ENCODE measurements around the gene CHCHD10. TPM values are rescaled to one million over a fixed set of nuclear protein-coding genes. Genes with fewer than 3 reads are reported as not detected.

The CHCHD10 gene
- total RNA-seq, result 2.0 TPM

- peak within 1 kb of the TSS; percentile 70 to 75 for H3K4me3 ChIP-seq
- peaks cover 7 to 26% of the 10 kb centered on the region in 2 donors for H3K4me1 ChIP-seq
- TF ChIP-seq CTCF (IDR thresholded peaks at IDR 0.05), result peak; percentile 77 to 84 (median 82)
Observed at GRCh38 chr22:23767673-23768548, at the start of gene CHCHD10. Gene CHCHD10, minus strand, starts transcription at chr22:23767972. Its CDS starts 98 bp downstream, at chr22:23767874.

GRCh38 chr22:23817146-23817545, 49.4 kb upstream of the CHCHD10 start:
- Histone ChIP-seq H3K4me1 (no peaks in the 10 kb centered on the region), H3K27me3 (no peaks in the 10 kb centered on the region), H3K4me3 (no peak overlapping the region), H3K36me3 (peaks cover 54 to 76% of the 10 kb centered on the region in 2 donors), H3K9me3 (no peaks in the 10 kb centered on the region), H3K27ac (no peak overlapping the region)
- intact Hi-C loops (cut with DNase I), result no loop called here
- TF ChIP-seq CTCF (IDR thresholded peaks at IDR 0.05), result no peak
- DNase-seq (ENCODE audit: low spot score in 2 of 2), result no peak

More at GRCh38 chr22:23767673-23768548, at the start of gene CHCHD10:
- DNase-seq (ENCODE audit: low spot score in 2 of 2), result peak; percentile 35 to 89
- intact Hi-C loops (cut with DNase I), result loop anchor here (1.0 to 2.0 kb wide), 2 partner anchors 17 to 71 kb away; partner anchors contain the start of genes DERL3 and ZNF70
- H3K27me3 ChIP-seq, result no peaks in the 10 kb centered on the region
- H3K27ac ChIP-seq, result peak within 1 kb of the TSS; percentile 71 to 74
- no peaks in the 10 kb centered on the region for H3K9me3 ChIP-seq
- no peaks in the 10 kb centered on the region for H3K36me3 ChIP-seq

GRCh38 chr22:23816156-23816976, 48.6 kb upstream of the CHCHD10 start:
- H3K36me3 ChIP-seq, result peaks cover 47 to 75% of the 10 kb centered on the region in 2 donors
- no peak overlapping the region for H3K27ac ChIP-seq
- H3K9me3 ChIP-seq, result no peaks in the 10 kb centered on the region
- H3K4me3 ChIP-seq, result no peak overlapping the region
- H3K4me1 ChIP-seq, result no peaks in the 10 kb centered on the region
- no peak for TF ChIP-seq CTCF (IDR thresholded peaks at IDR 0.05)
- DNase-seq (ENCODE audit: low spot score in 2 of 2), result no peak
- no peaks in the 10 kb centered on the region for H3K27me3 ChIP-seq
- intact Hi-C loops (cut with DNase I), result no loop called here

GRCh38 chr22:23815541-23816155, 47.9 kb upstream of the CHCHD10 start:
- Histone ChIP-seq H3K27ac (no peak overlapping the region), H3K4me1 (no peaks in the 10 kb centered on the region), H3K4me3 (no peak overlapping the region), H3K36me3 (peaks cover 41 to 72% of the 10 kb centered on the region in 2 donors), H3K27me3 (no peaks in the 10 kb centered on the region), H3K9me3 (no peaks in the 10 kb centered on the region)
- intact Hi-C loops (cut with DNase I), result no loop called here
- no peak for DNase-seq (ENCODE audit: low spot score in 2 of 2)
- TF ChIP-seq CTCF (IDR thresholded peaks at IDR 0.05), result no peak

GRCh38 chr22:23812378-23812777, 44.6 kb upstream of the CHCHD10 start:
- Histone ChIP-seq H3K27ac (no peak overlapping the region), H3K4me3 (no peak overlapping the region), H3K27me3 (no peaks in the 10 kb centered on the region), H3K9me3 (no peaks in the 10 kb centered on the region), H3K36me3 (peaks cover 21 to 46% of the 10 kb centered on the region in 2 donors), H3K4me1 (no peaks in the 10 kb centered on the region)
- intact Hi-C loops (cut with DNase I), result no loop called here
- no peak for DNase-seq (ENCODE audit: low spot score in 2 of 2)
- no peak for TF ChIP-seq CTCF (IDR thresholded peaks at IDR 0.05)
